ENCODE measurements around the gene COX6A2.

Gene COX6A2

GRCh38 chr16:31428279-31428597 lies at the start of gene COX6A2:
Gene COX6A2, minus strand, starts transcription at chr16:31428360. Its CDS starts 35 bp downstream, at chr16:31428325.
- DNase-seq (ENCODE audit: low spot score): no peak

DNA sequence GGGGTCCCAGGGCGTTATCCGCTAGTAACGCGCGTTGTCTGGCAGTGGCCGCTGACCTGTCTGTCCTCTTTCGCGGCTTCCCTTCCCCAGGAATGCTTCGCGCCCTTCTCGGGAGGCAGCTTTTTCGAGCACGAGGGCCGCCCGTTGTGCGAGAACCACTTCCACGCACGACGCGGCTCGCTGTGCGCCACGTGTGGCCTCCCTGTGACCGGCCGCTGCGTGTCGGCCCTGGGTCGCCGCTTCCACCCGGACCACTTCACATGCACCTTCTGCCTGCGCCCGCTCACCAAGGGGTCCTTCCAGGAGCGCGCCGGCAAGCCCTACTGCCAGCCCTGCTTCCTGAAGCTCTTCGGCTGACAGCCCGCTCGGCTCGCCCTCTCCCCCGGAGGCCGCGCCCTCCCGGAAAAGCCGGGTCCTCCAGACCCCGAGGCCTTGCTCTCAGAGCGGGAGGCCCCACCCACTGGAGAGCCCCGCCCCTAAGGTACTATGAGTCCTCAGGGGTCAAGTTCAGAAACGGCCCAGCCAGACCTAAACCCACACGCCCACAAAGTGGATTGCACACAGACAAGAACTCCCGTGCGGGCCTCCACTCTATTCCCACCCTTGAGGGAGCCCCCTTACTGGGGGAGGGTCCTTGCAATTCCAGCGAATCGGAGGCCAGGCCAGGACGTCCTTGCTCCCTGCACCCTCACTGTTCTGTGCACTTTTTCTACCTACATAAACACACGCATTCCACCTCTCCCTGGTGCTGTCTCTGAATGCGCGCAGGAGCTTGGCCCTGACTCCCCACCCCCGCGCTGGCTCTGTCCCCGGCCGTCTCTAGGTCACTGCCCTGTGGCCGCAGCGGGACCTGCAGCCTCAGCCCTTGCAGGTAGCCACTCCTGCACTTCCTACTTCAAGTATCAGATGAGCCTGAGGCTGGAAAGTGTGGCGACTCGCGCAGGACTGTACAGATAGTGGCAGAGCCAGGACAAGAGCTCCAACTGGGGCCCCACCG lies 49.4 kb upstream of the COX6A2 start:
- DNase-seq (ENCODE audit: low spot score): no peak

- peak; percentile 58 for DNase-seq (ENCODE audit: low spot score)
These were observed 48.4 kb upstream of the COX6A2 start for GRCh38 chr16:31476303-31477219.

- DNase-seq (ENCODE audit: low spot score): no peak
These were observed 47.8 kb upstream of the COX6A2 start for GRCh38 chr16:31475946-31476302.

- no peak for DNase-seq (ENCODE audit: low spot score)
These were observed 46.9 kb upstream of the COX6A2 start for GRCh38 chr16:31474773-31475738.

- no peak for DNase-seq (ENCODE audit: low spot score)
These were observed 46.1 kb upstream of the COX6A2 start for GRCh38 chr16:31474173-31474714.

DNA sequence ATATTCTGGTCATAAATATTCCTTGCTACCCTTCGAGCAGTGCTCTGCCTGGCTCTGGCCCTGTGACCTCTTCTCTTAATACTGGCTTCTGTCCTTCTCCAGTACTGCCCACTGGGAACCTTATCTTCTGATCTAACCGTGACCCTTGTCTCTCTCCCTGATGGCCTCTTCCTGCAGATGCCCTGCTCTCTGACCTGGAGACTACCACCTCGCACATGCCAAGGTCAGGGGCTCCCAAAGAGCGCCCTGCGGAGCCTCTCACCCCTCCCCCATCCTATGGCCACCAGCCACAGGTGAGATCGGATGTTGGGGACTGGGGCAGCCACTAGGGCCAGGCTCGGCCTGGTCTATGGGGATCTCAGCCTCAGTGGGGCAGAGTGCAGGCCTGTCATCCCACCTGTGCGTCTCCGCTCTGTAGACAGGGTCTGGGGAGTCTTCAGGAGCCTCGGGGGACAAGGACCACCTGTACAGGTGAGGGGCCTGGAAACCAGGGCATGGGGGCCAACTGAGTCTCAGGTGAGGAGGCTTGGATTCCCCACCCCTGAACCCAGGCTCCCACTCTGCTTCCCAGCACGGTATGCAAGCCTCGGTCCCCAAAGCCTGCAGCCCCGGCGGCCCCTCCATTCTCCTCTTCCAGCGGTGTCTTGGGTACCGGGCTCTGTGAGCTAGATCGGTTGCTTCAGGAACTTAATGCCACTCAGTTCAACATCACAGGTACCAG lies 45.3 kb upstream of the COX6A2 start:
- no peak for DNase-seq (ENCODE audit: low spot score)

GRCh38 chr16:31472709-31473203 lies 44.6 kb upstream of the COX6A2 start:
- peak; percentile 68 for DNase-seq (ENCODE audit: low spot score)

DNA sequence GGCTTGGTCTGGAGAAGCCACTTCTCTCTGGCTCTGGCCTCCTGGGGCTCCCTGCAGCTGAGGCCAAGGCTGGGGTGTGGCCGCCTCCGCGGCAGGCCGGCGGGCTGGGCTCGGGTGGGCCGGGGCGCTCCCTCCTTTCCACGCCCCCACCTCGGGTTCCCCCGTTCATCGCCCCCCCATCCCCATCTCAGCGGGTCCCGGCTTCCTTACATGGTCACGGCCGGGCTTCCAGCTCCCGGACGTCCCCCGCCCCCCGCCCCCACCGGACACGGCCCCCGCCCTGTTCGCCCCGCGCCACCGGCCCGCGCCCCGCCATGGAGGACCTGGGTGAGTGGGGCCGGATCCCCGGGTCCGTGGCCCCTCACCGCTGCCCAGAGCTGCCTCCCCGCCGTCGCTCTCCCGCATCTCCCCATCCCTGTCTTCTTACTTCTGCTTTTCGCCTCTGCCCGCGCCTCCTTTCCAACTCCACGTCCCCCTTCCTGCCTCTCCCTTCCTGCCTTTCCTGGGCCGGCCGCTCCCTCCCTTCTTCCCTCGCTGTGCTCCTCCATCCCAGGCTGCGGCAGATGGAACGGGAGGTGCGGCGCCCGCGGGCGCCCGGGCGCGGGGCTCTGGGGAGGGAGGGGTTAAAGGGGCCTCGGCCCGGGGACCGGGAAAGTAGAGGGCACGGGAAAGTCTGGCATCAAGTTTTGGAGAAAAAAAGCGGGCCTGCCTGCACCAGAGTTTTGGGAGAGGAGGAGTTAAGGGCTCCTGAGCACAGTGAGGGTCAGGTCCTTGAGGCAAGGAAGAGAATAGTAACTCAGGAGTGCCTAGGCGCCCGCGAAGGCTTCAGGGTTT lies 43.9 kb upstream of the COX6A2 start, which contains the start of gene TGFB1I1:
TSS of gene TGFB1I1 (plus strand) at position 278 of the 834 bp plus-strand sequence. CDS start at position 315, 37 bp downstream.
- DNase-seq (ENCODE audit: low spot score): no peak

GRCh38 chr16:31471241-31471874 lies 43.2 kb upstream of the COX6A2 start:
- no peak for DNase-seq (ENCODE audit: low spot score)

GRCh38 chr16:31470615-31471014 lies 42.5 kb upstream of the COX6A2 start:
- no peak for DNase-seq (ENCODE audit: low spot score)

- no peak for DNase-seq (ENCODE audit: low spot score)
These were observed 39.7 kb upstream of the COX6A2 start for GRCh38 chr16:31467858-31468257.

DNA sequence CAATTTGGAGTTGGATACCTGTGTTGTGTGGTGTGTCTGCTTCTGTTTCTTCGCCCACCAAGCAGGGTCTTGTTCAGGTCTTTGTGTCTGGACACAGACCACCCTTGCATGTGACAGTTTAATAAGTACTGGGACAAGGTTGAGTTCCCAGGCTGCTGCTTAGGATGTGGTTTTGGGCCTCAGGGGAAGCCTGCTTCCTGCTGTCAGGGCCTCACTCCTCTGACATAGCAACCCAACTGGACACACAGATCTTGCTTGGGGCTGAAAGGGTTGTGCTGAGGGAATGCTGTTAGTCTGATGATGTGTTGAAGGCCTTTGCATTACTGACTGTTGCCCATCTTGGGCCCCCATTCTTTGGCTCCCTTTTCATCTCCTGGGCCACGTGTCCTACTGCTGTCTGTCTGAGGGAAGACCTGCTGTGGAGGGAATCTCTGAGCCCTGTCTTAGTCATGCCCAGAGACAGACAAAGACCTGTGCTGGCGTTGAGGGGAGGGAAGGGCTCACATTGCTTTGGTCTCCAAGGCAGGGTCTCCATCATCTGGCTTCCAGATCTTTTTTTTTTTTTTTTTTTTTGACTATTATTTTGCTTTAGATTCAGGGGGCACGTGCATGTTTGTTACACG lies 39.1 kb upstream of the COX6A2 start:
- no peak for DNase-seq (ENCODE audit: low spot score)

GRCh38 chr16:31466381-31466841 lies 38.3 kb upstream of the COX6A2 start:
- DNase-seq (ENCODE audit: low spot score): no peak

DNA sequence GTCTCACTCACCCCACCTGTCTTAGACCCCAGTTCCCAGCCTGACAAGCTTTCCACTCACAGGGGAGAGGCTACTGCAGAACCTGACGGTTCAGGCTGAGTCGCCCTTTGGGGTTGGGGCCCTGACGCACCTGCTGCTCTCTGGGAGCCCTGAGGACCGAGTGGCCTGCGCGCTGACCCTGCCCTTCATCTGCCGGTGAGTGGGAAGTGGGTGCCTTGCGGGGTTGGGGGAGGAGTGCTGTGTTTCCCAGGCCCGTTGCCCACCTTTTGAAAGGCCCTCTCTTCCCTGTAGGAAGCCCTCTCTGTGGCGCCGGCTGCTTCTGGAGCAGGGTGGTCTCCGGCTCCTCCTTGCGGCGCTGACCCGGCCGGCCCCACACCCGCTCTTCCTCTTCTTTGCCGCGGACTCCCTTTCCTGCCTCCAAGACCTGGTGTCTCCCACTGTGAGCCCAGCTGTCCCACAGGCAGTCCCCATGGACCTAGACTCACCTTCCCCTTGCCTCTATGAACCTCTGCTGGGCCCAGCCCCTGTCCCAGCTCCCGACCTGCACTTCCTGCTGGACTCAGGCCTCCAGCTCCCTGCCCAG lies 37.7 kb upstream of the COX6A2 start:
- no peak for DNase-seq (ENCODE audit: low spot score)

DNA sequence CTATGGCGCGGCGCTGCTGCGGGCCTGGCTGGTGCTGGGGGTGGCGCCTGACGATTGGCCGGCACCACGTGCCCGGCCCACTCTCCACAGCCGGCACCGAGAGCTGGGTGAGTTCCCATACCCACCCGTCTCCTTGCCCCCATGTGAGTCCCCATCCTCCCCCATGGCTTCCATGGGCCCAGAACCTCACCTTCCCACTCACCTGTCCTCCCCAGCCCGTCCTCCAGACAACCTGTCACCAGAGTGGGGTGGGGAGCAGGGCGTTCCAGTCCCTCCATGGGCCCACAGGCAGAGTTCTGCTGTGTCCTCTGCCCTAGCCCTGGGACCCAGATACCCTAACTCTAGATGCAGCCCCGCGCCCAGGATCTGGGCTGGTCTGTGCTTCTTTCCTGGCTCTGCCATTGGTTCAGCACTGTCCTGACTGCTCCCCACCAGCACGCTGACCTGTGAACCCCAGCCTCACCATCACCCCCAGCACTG lies 36.7 kb upstream of the COX6A2 start:
- no peak for DNase-seq (ENCODE audit: low spot score)

DNA sequence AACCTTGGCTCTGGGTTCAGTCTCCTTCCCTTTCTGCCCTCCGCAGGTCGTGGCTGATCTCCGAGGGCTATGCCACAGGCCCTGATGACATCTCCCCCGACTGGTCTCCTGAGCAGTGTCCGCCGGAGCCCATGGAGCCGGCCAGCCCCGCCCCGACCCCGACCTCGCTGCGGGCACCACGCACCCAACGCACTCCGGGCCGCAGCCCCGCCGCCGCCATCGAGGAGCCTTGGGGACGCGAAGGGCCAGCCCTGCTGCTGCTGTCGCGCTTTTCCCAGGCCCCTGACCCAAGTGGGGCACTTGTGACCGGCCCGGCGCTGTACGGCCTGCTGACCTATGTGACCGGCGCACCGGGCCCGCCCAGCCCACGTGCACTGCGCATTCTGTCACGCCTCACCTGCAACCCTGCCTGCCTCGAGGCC lies 36.2 kb upstream of the COX6A2 start:
- DNase-seq (ENCODE audit: low spot score): no peak

Measured in NAMALWA (cell line).